NCI-H510A (cell line): ENCODE results near the gene TBC1D25.

Experiments
- DNase-seq: peaks from one replicate; lab custom pipeline; 2025; lab: John Stamatoyannopoulos, UW

Gene TBC1D25

GRCh38 chrX:48560056-48560455 lies 20.5 kb downstream of the TBC1D25 start:
- DNase-seq, result no peak

GRCh38 chrX:48560681-48561080 lies 21.2 kb downstream of the TBC1D25 start:
- no peak for DNase-seq

- DNase-seq, result no peak
Observed at GRCh38 chrX:48569958-48570357, 30.4 kb downstream of the TBC1D25 start.

DNA sequence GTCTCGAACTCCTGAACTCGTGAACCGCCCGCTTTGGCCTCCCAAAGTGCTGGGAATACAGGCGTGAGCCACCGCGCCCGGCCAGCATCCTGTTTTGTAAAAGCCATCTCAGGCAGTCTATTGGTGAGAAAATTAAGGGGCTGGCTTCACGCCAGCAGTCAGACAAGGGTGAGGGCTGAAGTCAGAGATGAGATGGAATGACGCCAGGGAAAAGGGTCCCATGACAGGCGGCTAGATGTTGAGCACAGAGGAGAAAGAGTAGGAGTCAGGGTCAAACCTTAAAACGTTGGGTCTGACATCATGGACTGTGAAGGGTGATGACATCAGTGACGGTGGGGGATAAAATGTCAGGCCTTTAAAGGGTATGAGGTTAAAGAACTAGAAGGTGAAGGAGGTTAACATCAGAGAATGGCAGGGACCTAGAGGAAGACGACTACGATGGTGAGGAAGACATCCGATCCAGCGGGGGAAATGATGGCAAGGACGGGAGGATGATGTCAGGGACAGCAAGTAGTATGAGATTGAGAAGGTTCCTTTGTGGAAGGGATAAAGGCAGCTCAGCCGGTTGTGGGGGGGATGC lies 34.3 kb downstream of the TBC1D25 start:
- DNase-seq, result no peak

- DNase-seq, result peak; percentile 83
Observed at GRCh38 chrX:48574270-48575266, 35.1 kb downstream of the TBC1D25 start, which contains the start of gene RBM3. Gene RBM3 (plus strand): TSS chrX:48574484. CDS start chrX:48575181, 697 bp downstream.

GRCh38 chrX:48575642-48576041 lies 36.1 kb downstream of the TBC1D25 start:
- no peak for DNase-seq

DNA sequence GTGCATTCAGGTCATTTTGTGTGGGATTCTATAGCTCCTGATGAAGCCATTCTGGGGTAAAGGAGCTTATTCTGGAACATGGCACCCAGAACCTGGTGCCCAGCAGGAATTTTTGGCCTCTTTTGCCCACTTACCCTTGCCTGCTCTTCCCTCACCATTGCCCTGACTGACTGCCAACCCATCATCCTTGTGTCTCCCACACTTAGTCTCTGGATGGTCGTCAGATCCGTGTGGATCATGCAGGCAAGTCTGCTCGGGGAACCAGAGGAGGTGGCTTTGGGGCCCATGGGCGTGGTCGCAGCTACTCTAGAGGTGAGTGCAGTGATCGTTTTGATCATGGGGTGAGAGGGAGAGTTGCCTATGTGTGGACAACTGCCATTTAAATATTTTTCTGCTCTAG lies 36.6 kb downstream of the TBC1D25 start:
- DNase-seq, result no peak

DNA sequence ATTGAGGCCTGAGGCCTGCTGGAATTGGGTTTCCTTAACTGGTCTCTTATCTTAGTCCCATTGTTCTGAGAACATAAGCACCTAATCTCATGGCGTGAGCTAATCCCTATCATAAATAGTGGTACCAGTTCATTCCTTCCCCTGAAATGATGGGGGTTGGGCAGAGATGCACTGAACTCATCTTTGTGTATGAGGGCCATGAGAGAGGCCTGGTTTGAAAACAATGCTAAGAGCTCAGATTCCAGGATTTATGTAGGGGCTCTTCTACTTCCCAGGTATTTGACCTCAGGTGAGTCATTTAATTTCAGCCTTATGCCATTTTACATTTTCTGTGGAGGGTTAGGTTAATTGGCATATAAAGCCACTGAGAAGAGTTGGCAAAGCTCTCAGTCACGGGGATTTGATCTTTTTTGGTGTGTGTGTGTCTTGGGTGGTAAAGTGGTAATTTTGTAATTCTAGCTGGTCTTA lies 39.2 kb downstream of the TBC1D25 start:
- no peak for DNase-seq

- no peak for DNase-seq
Observed at GRCh38 chrX:48579259-48579658, 39.7 kb downstream of the TBC1D25 start.

GRCh38 chrX:48580662-48581061 lies 41.1 kb downstream of the TBC1D25 start:
- no peak for DNase-seq

DNA sequence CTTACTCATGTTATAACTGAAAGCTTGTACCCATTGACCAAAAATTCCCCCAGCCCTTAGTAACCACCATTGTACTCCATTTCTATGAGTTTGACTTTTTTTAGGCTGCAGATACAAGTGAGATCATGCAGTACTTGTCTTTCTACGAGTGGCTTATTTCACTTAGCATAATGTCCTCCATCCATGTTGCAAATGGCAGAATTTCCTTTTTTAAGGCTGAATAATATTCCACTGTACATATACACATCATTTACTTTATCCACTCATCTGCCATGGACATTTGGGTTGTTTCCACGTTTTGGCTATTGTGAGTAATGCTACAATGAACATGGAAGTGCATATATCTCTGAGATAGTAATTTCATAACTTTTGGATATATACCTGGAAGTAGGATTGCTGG lies 45.2 kb downstream of the TBC1D25 start:
- DNase-seq, result no peak

DNA sequence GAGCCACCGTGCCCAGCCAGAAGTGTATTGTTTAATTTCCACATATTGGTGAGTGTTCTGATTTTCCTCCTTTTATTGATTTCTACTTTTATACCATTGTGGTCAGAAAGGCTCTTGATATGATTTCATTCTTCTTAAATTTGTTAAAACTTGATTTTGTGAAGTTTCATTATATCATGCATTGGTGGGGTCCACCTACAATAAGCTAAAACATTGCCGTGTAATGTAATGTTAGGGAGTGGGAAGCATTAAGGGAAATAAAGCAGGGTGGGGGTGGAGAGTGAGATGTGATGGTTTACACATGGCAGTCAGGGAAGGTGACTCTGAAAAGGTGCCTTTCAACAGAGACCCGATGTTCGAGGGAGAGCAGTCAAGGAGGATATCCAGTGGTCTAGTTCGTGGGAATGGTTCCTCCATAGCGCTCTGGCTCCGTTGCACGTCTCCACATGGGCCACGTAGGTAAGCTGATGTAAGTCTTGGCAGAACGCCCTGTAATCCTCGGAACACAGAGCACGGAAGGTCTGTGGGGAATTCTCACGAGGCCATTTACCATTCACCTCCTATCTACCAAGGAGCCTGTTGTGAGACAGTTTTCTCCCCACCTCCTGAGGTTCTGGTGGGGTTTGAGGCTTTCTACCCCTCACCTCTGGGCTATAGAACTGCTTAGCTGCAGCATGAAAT lies 50.1 kb downstream of the TBC1D25 start:
- DNase-seq, result no peak

DNA sequence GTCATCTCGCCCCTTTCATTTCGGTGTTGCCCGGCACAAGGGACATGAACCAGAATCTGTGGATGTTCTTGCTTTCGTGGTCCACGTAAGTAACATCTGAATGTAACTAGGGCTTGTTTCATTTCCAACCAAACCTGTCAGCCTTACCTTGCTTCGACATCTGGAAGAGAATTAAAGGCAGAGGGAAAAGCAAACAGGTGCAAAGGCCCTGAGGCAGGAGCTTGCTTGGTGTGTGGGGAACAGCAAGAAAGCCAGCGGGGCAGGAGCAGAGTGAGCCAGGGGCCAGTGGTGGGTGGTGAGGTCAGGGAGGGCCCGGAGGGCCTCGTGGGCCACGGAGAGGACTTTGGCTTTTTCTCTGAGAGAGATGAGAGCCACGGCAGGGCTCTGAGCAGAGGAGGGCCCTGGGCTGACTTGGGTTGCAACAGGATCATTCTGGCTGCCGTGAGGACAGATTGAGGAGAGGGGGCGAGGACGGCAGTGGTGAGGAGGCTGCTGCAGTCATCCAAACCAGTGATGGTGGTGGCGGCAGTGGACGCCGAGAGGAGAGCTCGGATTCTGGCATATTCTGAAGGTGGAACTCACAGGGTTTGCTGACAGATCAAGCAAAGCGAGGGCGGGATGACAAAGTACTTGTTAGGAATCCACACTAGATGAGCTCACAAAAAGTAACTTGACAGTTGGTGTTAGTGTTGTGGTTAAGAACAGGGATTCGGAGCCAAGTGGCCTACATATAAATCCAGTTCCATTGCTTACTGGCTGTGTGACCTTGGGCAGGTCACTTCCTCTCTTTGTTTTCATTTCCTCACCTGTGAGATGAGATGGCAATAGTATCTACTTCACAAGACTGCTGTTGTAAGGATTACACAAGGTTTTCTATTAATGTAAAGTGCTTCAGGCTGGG lies 50.9 kb downstream of the TBC1D25 start:
- no peak for DNase-seq

DNA sequence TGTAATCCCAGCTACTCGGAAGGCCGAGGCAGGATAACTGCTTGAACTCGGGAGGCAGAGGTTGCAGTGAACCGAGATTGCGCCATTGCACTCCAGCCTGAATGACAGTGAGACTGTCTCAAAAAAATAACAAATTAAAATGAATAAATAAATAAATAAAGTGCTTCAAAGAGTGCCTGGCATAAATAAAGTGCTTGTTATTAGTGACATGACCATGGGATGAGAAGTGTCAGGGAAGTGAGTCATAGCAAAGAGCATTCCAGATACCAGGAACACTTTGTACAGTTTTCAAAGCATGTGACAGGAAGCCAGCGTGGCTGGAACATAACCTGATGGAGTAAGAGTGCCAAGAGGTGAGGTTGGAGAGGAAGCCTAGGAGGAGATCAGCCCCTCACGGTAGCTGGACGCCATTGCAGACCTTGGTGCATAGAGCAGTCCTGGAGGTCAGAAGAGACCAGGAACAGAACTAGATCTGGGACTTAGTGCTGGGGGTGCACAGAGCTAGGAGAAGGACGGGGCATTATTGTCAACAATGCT lies 51.8 kb downstream of the TBC1D25 start:
- DNase-seq, result no peak

DNA sequence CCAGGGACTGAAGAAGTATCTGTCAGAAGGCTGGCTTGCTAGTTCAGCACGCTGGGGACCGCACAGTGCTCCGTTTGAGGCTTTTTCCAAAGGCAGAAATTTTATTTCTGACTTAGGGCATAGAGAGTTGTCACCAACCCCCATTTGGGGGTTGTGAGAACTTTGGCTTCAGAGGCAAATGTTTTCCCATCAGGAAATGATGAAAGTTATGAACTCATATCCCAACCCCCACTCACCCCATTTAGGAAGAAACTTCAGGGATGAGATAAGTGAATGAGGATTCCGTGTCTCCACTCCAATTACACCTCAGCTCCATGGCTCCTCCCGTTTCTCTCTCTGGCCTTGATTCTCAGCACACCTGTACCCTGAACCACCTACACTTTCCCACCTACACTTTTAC lies 53.5 kb downstream of the TBC1D25 start:
- no peak for DNase-seq

DNA sequence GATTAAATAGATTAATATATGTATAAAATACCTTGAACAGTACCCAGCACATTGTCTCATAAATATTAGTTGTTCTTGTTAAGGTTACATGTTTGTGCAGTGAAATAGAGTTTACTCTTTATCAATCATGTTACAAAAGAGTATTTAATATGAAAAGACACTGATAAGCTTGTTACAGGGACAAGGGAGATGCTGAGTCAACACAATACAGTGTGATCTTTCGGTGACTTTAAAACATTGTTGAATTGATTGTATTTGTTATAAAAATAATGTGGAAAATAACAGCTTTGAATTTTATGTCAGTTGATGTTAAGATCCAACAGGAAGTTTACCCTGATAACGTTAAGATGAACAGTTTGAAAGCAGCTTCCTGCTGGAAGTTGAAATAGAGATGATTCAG lies 56.4 kb downstream of the TBC1D25 start:
- no peak for DNase-seq

DNA sequence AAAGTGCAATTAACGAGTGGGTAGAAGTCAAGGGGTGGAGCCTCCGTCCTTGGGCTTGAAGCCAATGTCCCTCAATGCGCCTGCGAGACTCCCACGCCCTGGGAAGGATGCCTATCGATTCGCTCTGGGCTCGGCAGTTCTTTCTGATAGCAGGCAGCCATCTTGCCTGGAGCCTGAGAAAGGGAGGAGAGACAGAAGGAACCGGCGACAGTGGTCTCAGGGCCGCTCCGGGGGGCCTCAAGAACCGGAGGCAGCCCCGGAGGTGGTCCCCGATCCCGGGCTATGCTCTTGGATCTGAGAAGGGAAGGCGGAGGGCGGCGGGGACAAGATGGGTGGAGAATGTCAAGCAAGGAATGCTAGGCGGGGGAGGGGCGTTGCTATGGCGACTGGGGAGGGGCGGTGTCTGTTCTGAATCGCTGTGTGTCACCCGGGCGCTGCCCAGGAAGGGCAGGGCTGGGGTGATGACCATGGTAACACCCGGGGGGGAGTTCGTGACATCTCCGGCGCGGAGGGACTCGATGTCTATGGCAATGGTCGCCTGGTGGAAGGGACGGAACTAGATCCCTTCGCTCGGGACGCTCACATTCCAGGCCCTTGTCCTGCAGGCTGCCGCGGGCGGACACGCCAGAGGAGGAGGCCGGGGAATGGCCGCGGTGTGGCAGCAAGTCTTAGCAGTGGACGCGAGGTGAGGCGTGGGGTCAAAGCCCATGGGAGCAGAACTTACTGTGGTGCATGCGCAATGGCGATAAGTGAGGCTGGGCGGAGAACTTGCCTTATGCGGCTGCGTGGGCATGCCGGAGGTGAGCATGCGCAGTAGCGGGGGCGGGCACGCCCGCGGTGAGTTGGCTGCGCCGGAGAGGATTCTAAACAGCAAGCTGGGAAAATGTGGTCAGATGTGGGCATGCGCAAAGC lies 58.1 kb downstream of the TBC1D25 start, which contains the start of gene WDR13:
Gene WDR13 (plus strand): TSS at position 140 of the 912 bp plus-strand sequence. CDS start 505 bp downstream, at position 645.
- peak; percentile 82 for DNase-seq

DNA sequence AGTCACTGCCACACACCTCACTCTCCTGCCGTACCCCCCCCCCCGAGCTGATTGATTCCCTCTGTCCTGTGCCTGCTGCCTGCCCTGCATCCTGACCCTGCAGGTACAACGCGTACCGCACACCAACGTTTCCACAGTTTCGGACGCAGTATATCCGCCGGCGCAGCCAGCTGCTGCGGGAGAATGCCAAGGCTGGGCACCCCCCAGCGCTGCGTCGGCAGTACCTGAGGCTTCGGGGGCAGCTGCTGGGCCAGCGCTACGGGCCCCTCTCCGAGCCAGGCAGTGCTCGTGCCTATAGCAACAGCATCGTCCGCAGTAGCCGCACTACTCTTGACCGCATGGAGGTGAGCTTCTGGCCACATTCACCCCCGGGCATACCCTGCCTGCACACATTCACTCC lies 59.1 kb downstream of the TBC1D25 start:
- DNase-seq, result no peak

- DNase-seq, result no peak
Observed at GRCh38 chrX:48599341-48599740, 59.8 kb downstream of the TBC1D25 start.

GRCh38 chrX:48600226-48600625 lies 60.7 kb downstream of the TBC1D25 start:
- no peak for DNase-seq
